HG03159 (cell line): ENCODE data around the gene RABEP2.
A peak's percentile ranks its signal among the peaks of the same experiment; 100 is the strongest.
"Not testable (repeated sequence)": the region's sequence is repeated elsewhere in the genome, so short reads cannot be mapped to it uniquely, and the experiment has no call there.

Source experiments
- ATAC-seq: cut with Tn5 transposase; IDR thresholded peaks from one replicate; pipeline ENCODE4 v1.9.1; 2021; ENCODE audit warnings: mild to moderate bottlenecking, moderate library complexity; ENCODE audit not compliant: unreplicated experiment

Gene RABEP2

GRCh38 chr16:28879841-28880588 lies 45.0 kb downstream of the RABEP2 start:
- ATAC-seq: peak; percentile 77

DNA sequence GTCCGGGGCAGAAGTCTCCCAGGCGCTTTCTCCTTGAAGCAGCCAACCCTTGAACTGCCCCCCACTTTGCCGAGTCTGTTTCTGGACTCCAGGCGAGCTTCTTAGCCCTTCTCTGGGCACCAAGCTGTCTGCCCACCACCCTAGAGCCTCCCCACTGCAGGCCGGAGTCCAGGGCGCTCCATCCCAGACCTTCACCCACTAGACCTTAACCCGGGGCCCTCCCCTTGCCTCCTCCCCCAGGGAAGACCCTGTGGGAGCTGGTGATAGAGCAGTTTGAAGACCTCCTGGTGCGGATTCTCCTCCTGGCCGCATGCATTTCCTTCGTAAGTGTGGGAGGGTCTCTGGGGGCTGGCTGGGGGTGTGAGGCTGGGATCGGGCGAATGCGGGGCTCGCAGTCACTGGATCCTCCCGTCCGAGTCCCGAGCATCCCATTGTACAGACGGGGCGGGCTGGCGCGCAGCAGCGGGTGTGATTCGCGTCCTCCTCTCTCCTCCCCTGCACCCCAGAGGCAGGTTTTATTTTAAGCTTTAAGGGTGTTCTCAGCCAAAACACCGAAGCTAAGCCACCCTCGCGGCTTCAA lies 45.7 kb downstream of the RABEP2 start:
- peak; percentile 35 for ATAC-seq

DNA sequence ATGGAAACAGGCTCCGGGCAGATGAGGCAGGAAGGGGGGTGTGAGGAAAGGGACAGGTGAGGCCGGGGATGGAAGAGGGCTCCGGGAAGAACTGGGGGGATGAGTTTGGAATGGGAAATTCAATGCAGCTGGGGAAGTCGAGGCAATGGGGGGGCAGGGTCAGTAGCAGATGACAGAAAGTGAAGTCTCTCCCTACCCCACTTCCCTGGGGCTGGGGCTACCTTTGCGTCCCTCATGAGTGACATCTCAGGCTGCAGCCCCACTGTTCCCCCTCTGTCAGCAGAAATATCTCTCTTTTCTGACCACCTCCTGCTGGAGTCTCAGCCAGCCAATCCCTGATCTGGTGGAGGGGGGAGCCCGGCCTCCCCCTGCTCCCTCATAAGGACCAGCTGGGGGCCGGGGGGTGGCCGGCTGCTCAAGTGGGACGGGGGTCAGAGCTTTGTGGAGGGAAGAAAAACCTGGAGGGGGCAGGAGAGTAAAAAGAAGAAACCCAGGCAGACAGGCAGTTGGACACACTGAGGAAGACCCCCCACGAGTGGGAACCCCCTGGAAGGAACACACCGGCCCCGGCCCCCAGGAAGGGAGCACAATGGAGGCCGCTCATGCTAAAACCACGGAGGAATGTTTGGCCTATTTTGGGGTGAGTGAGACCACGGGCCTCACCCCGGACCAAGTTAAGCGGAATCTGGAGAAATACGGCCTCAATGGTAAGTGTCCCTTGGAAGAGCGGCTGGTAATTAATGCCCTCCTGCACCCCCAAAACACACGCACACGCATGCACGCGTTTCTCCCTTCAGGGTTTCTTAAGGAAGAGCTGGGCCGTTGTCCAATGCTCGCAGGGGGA lies 46.7 kb downstream of the RABEP2 start, which contains the start of gene ATP2A1:
Gene ATP2A1 (plus strand): TSS at position 406 of the 844 bp plus-strand sequence. CDS start 184 bp downstream, at position 590.
- ATAC-seq: no peak

DNA sequence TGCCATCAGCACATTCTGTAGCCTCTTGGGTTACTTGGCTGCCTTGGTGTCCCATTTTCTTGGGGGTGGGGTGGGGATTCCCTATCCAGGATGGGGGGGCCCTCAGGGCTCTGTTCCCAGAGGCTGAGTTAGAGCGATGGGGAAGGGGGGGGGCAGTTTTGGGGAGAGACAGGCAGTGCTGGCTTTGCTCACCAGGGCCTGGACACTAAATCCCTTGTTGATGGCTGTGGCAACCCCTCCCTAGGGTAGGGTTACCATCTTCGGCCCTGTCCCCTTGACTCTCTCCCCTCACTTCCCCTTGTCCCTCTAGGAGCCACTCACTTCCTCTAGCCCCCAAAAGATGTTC lies 47.4 kb downstream of the RABEP2 start:
- no peak for ATAC-seq

GRCh38 chr16:28876973-28877654 lies 47.9 kb downstream of the RABEP2 start:
- ATAC-seq: no peak

DNA sequence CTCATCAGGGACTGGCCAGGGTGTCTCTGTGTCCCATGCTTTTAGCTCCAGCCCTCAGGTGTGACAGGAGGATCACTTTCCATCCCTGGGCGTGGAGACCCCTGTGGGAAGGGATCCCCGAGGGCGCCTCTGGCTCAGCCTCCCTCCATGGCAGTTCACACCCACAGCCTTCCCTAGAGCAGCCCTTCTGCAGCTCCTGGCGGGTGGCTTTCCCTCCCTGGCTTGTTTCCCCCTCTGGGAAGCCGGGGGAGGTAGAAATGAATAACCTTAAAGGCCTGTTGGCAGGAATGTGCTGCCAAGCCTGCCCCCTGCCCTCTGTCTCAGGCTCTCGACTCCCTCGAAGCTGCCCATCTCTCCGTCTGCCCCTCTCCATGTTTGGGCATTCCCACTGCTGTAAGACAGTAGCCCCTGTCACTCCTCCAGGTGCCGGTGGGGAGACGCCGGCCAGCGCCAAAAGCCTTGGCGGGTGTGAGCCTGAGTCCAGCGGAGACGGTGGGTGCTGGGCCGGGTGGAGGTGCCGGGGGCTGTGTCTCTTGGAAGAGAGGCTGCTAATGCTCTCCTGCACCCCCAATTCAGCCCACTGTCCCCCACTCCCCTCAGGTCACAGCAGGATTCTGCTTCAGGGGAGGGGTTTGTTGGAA lies 48.9 kb downstream of the RABEP2 start:
- no peak for ATAC-seq

DNA sequence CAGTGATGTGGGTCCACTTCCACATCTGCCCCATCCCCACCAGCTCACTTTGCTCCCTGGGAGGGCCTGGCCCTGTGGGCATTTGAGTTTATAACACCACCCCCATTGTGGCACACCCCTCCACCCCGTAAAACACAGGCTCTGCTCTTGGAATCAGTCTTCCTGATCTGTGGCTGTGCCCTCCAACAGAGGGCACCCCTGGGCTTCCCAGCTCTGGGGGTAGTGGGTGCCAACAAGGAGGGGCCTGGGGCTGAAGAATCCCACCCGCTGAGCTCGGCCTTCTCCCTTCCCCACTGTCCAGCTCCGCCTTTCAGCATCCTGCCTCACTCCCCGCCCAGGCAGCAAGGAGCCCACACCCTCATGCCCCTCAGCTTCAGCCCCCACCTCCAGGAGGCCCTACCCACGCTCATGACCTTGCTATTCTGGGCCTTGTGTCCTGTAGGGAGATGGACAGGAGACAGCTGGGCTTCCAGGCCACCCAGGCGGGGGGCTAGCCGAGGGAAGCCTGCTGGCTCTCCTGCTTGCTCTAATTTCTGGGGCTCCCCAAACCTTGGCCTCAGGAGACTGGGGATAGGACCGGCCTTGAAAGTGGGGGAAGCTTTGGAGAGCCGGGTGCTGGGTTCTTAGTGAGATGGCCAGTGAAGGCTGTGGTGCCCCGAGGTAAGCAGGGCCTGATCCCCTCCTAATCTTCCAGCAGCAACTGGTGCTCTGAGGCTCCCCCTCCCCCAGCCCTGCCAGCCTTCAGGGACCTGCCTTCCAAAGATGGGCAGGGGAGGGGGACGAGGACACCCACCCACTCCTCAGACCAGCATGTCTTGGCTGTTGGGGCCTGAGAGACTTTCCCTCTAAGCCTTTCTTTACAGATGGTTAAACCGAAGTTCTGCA lies 49.7 kb downstream of the RABEP2 start:
- no peak for ATAC-seq

- ATAC-seq: no peak
Observed at GRCh38 chr16:28874406-28874805, 50.6 kb downstream of the RABEP2 start.

- no peak for ATAC-seq
Observed at GRCh38 chr16:28873543-28874201, 51.4 kb downstream of the RABEP2 start.

- ATAC-seq: no peak
Observed at GRCh38 chr16:28872952-28873351, 52.1 kb downstream of the RABEP2 start.

DNA sequence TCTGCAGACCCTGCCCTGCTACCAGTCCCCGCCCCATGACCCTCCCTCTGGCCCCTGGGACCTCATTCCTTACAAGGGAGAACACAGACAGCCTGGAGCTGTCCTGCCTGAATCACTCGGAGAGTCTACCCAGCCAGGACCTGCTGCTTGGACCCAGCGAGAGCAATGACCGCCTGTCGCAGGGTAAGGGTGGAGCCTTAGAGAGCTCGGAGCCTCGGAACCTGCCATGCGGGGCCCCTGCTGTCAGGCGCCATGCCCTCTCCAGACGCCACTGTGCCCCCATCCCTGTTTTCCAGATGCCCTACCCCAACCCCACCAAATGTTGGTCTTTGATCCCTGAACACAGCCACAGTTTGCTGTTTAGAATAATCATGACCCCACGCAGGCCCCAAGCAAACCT lies 55.8 kb downstream of the RABEP2 start:
- ATAC-seq: no peak

- not testable (repeated sequence) for ATAC-seq
Observed at GRCh38 chr16:28867646-28868045, 57.4 kb downstream of the RABEP2 start.

GRCh38 chr16:28867241-28867640 lies 57.8 kb downstream of the RABEP2 start:
- no peak for ATAC-seq

DNA sequence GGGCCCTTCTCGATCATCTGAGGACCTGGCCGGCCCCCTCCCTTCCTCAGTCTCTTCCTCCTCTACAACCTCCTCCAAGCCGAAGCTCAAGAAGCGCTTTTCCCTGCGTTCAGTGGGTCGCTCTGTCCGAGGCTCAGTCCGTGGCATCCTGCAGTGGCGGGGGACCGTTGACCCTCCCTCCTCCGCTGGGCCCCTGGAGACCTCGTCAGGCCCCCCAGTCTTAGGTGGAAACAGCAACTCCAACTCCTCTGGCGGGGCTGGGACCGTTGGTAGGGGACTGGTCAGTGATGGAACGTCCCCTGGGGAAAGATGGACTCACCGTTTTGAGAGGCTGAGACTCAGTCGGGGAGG lies 58.6 kb downstream of the RABEP2 start:
- no peak for ATAC-seq

- no peak for ATAC-seq
Observed at GRCh38 chr16:28865722-28866453, 59.1 kb downstream of the RABEP2 start.

- ATAC-seq: no peak
Observed at GRCh38 chr16:28865001-28865688, 59.9 kb downstream of the RABEP2 start.

- no peak for ATAC-seq
Observed at GRCh38 chr16:28863929-28864793, 60.9 kb downstream of the RABEP2 start.
